Thoracic aorta (tissue), 2 donors: Measurements from ENCODE around the gene COX20. TPM values are rescaled to one million over a fixed set of nuclear protein-coding genes. Genes with fewer than 3 reads are reported as not detected.

Source experiments
- ATAC-seq: fragments of 150-250 bp; one replicate; pipeline ENCODE4 v1.8.0; 2017; ENCODE audit warnings: low read depth; ENCODE audit not compliant: insufficient number of reproducible peaks, low FRiP score
- DNase-seq: peaks from one replicate; pipeline ENCODE4 v3.0.0-alpha.2; 2020; ENCODE audit warnings: low spot score
- H3K27ac ChIP-seq, 2 donors: fragments of 200-600 bp; sonication (generic); 1 replicate in 1 of 2; 2 replicates in 1 of 2; pipeline ENCODE4 v1.5.1; 2016; ENCODE audit warnings: mild to moderate bottlenecking in 2 of 2, moderate library complexity in 2 of 2
- H3K27me3 ChIP-seq: fragments of 200-600 bp; sonication (generic); replicated peaks from 2 replicates; pipeline ENCODE4 v1.6.0; 2016; ENCODE audit warnings: mild to moderate bottlenecking; ENCODE audit not compliant: insufficient read depth
- H3K36me3 ChIP-seq: fragments of 200-600 bp; sonication (generic); one replicate; pipeline ENCODE4 v1.5.1; 2016
- H3K4me1 ChIP-seq, 2 donors: fragments of 200-600 bp; sonication (generic); 1 replicate in 1 of 2; 2 replicates in 1 of 2; pipeline versions ENCODE4 v1.5.1 to v1.6.0; 2016; ENCODE audit warnings: low read depth in 2 of 2, mild to moderate bottlenecking in 1 of 2; ENCODE audit not compliant: control insufficient read depth in 1 of 2
- H3K4me3 ChIP-seq: fragments of 200-600 bp; sonication (generic); 2 replicates; pipeline ENCODE4 v1.5.1; 2016; ENCODE audit warnings: mild to moderate bottlenecking
- H3K9me3 ChIP-seq: fragments of 200-600 bp; sonication (generic); 2 replicates; pipeline ENCODE4 v1.5.1; 2016
- total RNA-seq, 2 donors: library from RNA; depleted of rRNA; stranded (reverse); fragments of >200 nt; gene quantifications; one replicate each; pipeline versions ENCODE4 v1.1.0 to v1.2.3, GENCODE V29; 2016
- TF ChIP-seq, protein P1 (sequence below): fragments of 200-600 bp; sonication (generic); IDR thresholded peaks from one replicate; pipeline ENCODE4 v1.5.1; 2019; ENCODE audit warnings: antibody characterized with exemption

Gene COX20
- total RNA-seq, 2 donors from 2014 or later: 10.8 to 38.0 TPM

DNA sequence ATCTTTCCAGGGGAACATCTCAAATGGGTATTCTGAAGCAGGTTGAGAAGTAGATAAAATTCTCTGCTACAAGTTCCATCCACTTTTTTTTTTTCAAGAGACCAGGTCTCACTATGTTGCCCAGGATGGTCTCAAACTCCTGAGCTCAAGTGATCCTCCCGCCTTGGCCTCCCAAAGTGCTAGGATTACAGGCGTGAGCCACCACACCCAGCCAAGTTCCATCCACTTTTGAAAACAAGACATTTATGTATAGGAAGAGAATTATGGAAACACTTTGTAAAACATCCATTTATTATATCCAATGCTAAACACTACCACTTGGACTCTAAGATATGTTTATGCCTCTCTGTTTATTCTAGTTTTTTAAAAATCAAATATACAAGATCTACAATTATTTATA, 15.4 kb downstream of the COX20 start:
- Histone ChIP-seq H3K27me3 (no peaks in the 10 kb centered on the region), H3K27ac (no peak overlapping the region), H3K4me3 (no peak overlapping the region), H3K9me3 (no peaks in the 10 kb centered on the region), H3K4me1 (peaks cover 4 to 11% of the 10 kb centered on the region in 2 donors), H3K36me3 (peaks cover 33% of the 10 kb centered on the region)
- DNase-seq (no peak), ATAC-seq (no peak)
- TF ChIP-seq, protein P1, sequence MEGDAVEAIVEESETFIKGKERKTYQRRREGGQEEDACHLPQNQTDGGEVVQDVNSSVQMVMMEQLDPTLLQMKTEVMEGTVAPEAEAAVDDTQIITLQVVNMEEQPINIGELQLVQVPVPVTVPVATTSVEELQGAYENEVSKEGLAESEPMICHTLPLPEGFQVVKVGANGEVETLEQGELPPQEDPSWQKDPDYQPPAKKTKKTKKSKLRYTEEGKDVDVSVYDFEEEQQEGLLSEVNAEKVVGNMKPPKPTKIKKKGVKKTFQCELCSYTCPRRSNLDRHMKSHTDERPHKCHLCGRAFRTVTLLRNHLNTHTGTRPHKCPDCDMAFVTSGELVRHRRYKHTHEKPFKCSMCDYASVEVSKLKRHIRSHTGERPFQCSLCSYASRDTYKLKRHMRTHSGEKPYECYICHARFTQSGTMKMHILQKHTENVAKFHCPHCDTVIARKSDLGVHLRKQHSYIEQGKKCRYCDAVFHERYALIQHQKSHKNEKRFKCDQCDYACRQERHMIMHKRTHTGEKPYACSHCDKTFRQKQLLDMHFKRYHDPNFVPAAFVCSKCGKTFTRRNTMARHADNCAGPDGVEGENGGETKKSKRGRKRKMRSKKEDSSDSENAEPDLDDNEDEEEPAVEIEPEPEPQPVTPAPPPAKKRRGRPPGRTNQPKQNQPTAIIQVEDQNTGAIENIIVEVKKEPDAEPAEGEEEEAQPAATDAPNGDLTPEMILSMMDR: no peak

GRCh38 chr1:244851546-244852231, 16.2 kb downstream of the COX20 start:
- H3K36me3 ChIP-seq: peaks cover 38% of the 10 kb centered on the region
- peaks cover 4 to 16% of the 10 kb centered on the region in 2 donors for H3K4me1 ChIP-seq

GRCh38 chr1:244852694-244853093, 17.2 kb downstream of the COX20 start:
- peaks cover 8 to 24% of the 10 kb centered on the region in 2 donors for H3K4me1 ChIP-seq
- H3K36me3 ChIP-seq: peaks cover 46% of the 10 kb centered on the region
- ATAC-seq: no peak

More at GRCh38 chr1:244851546-244852231, 16.2 kb downstream of the COX20 start:
- no peak for DNase-seq
- peak overlapping the region in 1 of 2 donors; percentile 6 for H3K27ac ChIP-seq
- H3K27me3 ChIP-seq: no peaks in the 10 kb centered on the region
- TF ChIP-seq, protein P1: no peak
- no peak for ATAC-seq
- H3K4me3 ChIP-seq: no peak overlapping the region
- H3K9me3 ChIP-seq: no peaks in the 10 kb centered on the region

GRCh38 chr1:244854166-244854565, 18.7 kb downstream of the COX20 start:
- Histone ChIP-seq H3K36me3 (peaks cover 56% of the 10 kb centered on the region), H3K4me1 (peaks cover 14 to 38% of the 10 kb centered on the region in 2 donors)
- ATAC-seq: no peak

More at GRCh38 chr1:244852694-244853093, 17.2 kb downstream of the COX20 start:
- Histone ChIP-seq H3K9me3 (no peaks in the 10 kb centered on the region), H3K27ac (no peak overlapping the region), H3K4me3 (no peak overlapping the region), H3K27me3 (no peaks in the 10 kb centered on the region)
- DNase-seq: no peak
- TF ChIP-seq, protein P1: no peak

GRCh38 chr1:244854865-244855578, 19.6 kb downstream of the COX20 start:
- Histone ChIP-seq H3K27ac (no peak overlapping the region), H3K9me3 (no peaks in the 10 kb centered on the region), H3K27me3 (no peaks in the 10 kb centered on the region), H3K4me1 (peaks cover 23 to 47% of the 10 kb centered on the region in 2 donors), H3K36me3 (peaks cover 64% of the 10 kb centered on the region), H3K4me3 (no peak overlapping the region)
- DNase-seq (no peak), ATAC-seq (no peak)
- TF ChIP-seq, protein P1: no peak

More at GRCh38 chr1:244854166-244854565, 18.7 kb downstream of the COX20 start:
- TF ChIP-seq, protein P1: no peak
- no peaks in the 10 kb centered on the region for H3K27me3 ChIP-seq
- DNase-seq: no peak
- H3K4me3 ChIP-seq: no peak overlapping the region
- H3K27ac ChIP-seq: no peak overlapping the region
- H3K9me3 ChIP-seq: no peaks in the 10 kb centered on the region
